ENCODE data around the gene ZNF555. TPM values are rescaled to one million over a fixed set of nuclear protein-coding genes. Genes with fewer than 3 reads are reported as not detected.

Gene ZNF555
- total and polyA plus RNA-seq, 2 of the 13 experiments (the other 11 are each of a cell fraction or from before 2014, with no cell fraction given), result 5.0 to 8.0 TPM

- TF ChIP-seq ZNF788 (CRISPR knock-in tag; IDR thresholded peaks at IDR 0.05; ENCODE audit: borderline replicate concordance) (peak; percentile 64; the same call in 1 of the 2 replicates), MAZ (IDR thresholded peaks at IDR 0.05; ENCODE audit: borderline replicate concordance, low read depth, low read length) (0 out of 2 replicates have a peak, but pooled peaks have one; percentile 5), MAZ (CRISPR knock-in tag; IDR thresholded peaks at IDR 0.05; ENCODE audit: low read depth) (peak; percentile 42), E2F5 (CRISPR knock-in tag; conservative IDR thresholded peaks at IDR 0.05) (no peak), ZNF10 (CRISPR knock-in tag; IDR thresholded peaks at IDR 0.05; ENCODE audit: borderline replicate concordance, low read depth) (no peak), HMG20B (CRISPR knock-in tag; conservative IDR thresholded peaks at IDR 0.05) (no peak; the same call in 1 of the 2 replicates), MEIS1 (CRISPR knock-in tag; IDR thresholded peaks at IDR 0.05; ENCODE audit: borderline replicate concordance) (0 out of 2 replicates have a peak, but pooled peaks have one; percentile 71), ZNF775 (CRISPR knock-in tag; IDR thresholded peaks at IDR 0.05; ENCODE audit: borderline replicate concordance) (no peak), ZNF34 (CRISPR knock-in tag; IDR thresholded peaks at IDR 0.05; ENCODE audit: borderline replicate concordance) (no peak)
- TF ChIP-seq, protein P1, sequence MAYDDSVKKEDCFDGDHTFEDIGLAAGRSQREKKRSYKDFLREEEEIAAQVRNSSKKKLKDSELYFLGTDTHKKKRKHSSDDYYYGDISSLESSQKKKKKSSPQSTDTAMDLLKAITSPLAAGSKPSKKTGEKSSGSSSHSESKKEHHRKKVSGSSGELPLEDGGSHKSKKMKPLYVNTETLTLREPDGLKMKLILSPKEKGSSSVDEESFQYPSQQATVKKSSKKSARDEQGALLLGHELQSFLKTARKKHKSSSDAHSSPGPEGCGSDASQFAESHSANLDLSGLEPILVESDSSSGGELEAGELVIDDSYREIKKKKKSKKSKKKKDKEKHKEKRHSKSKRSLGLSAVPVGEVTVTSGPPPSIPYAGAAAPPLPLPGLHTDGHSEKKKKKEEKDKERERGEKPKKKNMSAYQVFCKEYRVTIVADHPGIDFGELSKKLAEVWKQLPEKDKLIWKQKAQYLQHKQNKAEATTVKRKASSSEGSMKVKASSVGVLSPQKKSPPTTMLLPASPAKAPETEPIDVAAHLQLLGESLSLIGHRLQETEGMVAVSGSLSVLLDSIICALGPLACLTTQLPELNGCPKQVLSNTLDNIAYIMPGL (CRISPR knock-in tag; IDR thresholded peaks at IDR 0.05; ENCODE audit: borderline replicate concordance in 1 of 2, low read depth in 1 of 2), result peak; percentile 46 to 57; a peak in 1 of 4 replicates
- TF ChIP-seq, protein P2, sequence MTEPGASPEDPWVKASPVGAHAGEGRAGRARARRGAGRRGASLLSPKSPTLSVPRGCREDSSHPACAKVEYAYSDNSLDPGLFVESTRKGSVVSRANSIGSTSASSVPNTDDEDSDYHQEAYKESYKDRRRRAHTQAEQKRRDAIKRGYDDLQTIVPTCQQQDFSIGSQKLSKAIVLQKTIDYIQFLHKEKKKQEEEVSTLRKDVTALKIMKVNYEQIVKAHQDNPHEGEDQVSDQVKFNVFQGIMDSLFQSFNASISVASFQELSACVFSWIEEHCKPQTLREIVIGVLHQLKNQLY (CRISPR knock-in tag; IDR thresholded peaks at IDR 0.05), result 0 out of 2 replicates have a peak, but pooled peaks have one; percentile 21
- TF ChIP-seq, protein P3, sequence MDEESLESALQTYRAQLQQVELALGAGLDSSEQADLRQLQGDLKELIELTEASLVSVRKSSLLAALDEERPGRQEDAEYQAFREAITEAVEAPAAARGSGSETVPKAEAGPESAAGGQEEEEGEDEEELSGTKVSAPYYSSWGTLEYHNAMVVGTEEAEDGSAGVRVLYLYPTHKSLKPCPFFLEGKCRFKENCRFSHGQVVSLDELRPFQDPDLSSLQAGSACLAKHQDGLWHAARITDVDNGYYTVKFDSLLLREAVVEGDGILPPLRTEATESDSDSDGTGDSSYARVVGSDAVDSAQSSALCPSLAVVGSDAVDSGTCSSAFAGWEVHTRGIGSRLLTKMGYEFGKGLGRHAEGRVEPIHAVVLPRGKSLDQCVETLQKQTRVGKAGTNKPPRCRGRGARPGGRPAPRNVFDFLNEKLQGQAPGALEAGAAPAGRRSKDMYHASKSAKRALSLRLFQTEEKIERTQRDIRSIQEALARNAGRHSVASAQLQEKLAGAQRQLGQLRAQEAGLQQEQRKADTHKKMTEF (CRISPR knock-in tag; IDR thresholded peaks at IDR 0.05), result peak; percentile 33; the same call in 1 of the 2 replicates
- TF ChIP-seq, protein P4, sequence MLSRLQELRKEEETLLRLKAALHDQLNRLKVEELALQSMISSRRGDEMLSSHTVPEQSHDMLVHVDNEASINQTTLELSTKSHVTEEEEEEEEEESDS (CRISPR knock-in tag; IDR thresholded peaks at IDR 0.05; ENCODE audit: borderline replicate concordance), result no peak
- TF ChIP-seq, protein P5, sequence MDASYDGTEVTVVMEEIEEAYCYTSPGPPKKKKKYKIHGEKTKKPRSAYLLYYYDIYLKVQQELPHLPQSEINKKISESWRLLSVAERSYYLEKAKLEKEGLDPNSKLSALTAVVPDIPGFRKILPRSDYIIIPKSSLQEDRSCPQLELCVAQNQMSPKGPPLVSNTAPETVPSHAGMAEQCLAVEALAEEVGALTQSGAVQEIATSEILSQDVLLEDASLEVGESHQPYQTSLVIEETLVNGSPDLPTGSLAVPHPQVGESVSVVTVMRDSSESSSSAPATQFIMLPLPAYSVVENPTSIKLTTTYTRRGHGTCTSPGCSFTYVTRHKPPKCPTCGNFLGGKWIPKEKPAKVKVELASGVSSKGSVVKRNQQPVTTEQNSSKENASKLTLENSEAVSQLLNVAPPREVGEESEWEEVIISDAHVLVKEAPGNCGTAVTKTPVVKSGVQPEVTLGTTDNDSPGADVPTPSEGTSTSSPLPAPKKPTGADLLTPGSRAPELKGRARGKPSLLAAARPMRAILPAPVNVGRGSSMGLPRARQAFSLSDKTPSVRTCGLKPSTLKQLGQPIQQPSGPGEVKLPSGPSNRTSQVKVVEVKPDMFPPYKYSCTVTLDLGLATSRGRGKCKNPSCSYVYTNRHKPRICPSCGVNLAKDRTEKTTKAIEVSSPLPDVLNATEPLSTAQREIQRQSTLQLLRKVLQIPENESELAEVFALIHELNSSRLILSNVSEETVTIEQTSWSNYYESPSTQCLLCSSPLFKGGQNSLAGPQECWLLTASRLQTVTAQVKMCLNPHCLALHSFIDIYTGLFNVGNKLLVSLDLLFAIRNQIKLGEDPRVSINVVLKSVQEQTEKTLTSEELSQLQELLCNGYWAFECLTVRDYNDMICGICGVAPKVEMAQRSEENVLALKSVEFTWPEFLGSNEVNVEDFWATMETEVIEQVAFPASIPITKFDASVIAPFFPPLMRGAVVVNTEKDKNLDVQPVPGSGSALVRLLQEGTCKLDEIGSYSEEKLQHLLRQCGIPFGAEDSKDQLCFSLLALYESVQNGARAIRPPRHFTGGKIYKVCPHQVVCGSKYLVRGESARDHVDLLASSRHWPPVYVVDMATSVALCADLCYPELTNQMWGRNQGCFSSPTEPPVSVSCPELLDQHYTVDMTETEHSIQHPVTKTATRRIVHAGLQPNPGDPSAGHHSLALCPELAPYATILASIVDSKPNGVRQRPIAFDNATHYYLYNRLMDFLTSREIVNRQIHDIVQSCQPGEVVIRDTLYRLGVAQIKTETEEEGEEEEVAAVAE (CRISPR knock-in tag; IDR thresholded peaks at IDR 0.05; ENCODE audit: borderline replicate concordance), result no peak; the same call in 1 of the 2 replicates
Observed at GRCh38 chr19:2867025-2867991, 26.0 kb downstream of the ZNF555 start, which contains the start of gene ZNF556 (continued).
